SU-DHL-6 (cell line): ENCODE measurements around the gene PPP2R3B.

Experiments
- EZH2phosphoT487 ChIP-seq: fragments of 200-600 bp; sonication (generic), shearing (Covaris generic); conservative IDR thresholded peaks from 2 replicates; pipeline ENCODE4 v1.6.1; 2018; ENCODE audit warnings: mild to moderate bottlenecking, antibody characterized with exemption, low read length, moderate library complexity, mixed read lengths
- TF ChIP-seq, protein P1 (sequence below): fragments of 200-600 bp; sonication (generic); IDR thresholded peaks from one replicate; pipeline ENCODE4 v1.5.1; 2017; ENCODE audit warnings: antibody characterized with exemption, mild to moderate bottlenecking, low read length, moderate library complexity; ENCODE audit not compliant: insufficient read depth, poor library complexity, severe bottlenecking

DNA sequence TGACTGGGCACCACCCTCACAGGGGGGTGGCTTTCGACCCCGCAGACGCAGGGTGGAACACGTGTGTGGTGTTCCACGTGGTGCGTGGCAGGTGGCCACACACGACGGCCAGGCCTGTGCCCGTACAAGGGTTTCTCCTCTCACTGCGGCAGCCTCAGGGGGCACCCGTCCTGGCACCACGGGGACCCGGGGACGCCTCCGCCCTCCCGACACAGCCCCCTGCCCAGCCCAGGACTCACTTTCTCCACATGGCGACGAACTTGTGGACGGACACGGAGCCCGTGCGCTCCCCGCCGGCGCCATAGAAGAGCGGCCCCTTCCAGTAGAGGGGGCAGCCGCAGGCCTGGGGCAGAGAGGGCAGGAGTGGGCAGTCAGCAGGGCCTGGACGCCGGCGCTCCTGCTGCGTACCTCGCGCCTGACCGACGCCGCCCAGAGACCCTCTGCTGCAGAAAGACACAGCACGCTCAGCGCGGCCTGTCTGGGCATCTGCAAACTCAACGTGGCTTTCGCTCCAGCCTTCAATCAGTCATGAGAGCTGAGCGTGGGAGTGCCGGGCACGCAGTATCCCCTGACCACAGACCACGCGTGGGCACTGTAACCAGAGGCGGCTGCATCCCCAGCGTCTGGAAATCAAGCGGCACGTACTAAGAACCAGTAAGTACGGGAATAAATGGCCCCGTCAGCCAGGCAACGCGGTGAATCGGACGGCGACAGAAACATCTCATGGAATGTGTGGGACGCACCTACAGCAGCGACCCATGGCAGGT lies 39.2 kb downstream of the PPP2R3B start:
- TF ChIP-seq, protein P1, sequence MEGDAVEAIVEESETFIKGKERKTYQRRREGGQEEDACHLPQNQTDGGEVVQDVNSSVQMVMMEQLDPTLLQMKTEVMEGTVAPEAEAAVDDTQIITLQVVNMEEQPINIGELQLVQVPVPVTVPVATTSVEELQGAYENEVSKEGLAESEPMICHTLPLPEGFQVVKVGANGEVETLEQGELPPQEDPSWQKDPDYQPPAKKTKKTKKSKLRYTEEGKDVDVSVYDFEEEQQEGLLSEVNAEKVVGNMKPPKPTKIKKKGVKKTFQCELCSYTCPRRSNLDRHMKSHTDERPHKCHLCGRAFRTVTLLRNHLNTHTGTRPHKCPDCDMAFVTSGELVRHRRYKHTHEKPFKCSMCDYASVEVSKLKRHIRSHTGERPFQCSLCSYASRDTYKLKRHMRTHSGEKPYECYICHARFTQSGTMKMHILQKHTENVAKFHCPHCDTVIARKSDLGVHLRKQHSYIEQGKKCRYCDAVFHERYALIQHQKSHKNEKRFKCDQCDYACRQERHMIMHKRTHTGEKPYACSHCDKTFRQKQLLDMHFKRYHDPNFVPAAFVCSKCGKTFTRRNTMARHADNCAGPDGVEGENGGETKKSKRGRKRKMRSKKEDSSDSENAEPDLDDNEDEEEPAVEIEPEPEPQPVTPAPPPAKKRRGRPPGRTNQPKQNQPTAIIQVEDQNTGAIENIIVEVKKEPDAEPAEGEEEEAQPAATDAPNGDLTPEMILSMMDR, result no peak
- TF ChIP-seq EZH2phosphoT487, result no peak
